CMK (cell line): ENCODE measurements around the gene NSUN5.
"Not testable (repeated sequence)": the region's sequence is repeated elsewhere in the genome, so short reads cannot be mapped to it uniquely, and the experiment has no call there.

Experiments used
- DNase-seq: peaks from one replicate; pipeline ENCODE4 v3.0.0-alpha.2; 2010; ENCODE audit warnings: low read depth

The NSUN5 gene

GRCh38 chr7:73308665-73309214, at the start of gene NSUN5:
Gene NSUN5 (minus strand): TSS chr7:73308826. CDS start chr7:73308790, 36 bp downstream.
- peak; percentile 81 for DNase-seq

GRCh38 chr7:73356159-73356558, 47.5 kb upstream of the NSUN5 start:
- DNase-seq: no peak

GRCh38 chr7:73354821-73355220, 46.2 kb upstream of the NSUN5 start:
- no peak for DNase-seq

- no peak for DNase-seq
Measured at GRCh38 chr7:73354196-73354595, 45.6 kb upstream of the NSUN5 start.

GRCh38 chr7:73353243-73353642, 44.6 kb upstream of the NSUN5 start:
- no peak for DNase-seq

- DNase-seq: no peak
Measured at GRCh38 chr7:73352784-73353183, 44.2 kb upstream of the NSUN5 start.

GRCh38 chr7:73351447-73352167, 43.0 kb upstream of the NSUN5 start:
- DNase-seq: no peak

- no peak for DNase-seq
Measured at GRCh38 chr7:73350306-73351068, 41.9 kb upstream of the NSUN5 start.

GRCh38 chr7:73349763-73350162, 41.1 kb upstream of the NSUN5 start:
- DNase-seq: no peak

GRCh38 chr7:73345951-73346350, 37.3 kb upstream of the NSUN5 start:
- no peak for DNase-seq

- DNase-seq: no peak
Measured at GRCh38 chr7:73345538-73345937, 36.9 kb upstream of the NSUN5 start.

GRCh38 chr7:73343671-73344380, 35.2 kb upstream of the NSUN5 start:
- no peak for DNase-seq

- DNase-seq: no peak
Measured at GRCh38 chr7:73342645-73343044, 34.0 kb upstream of the NSUN5 start.

GRCh38 chr7:73341877-73342276, 33.3 kb upstream of the NSUN5 start:
- no peak for DNase-seq

GRCh38 chr7:73340514-73340913, 31.9 kb upstream of the NSUN5 start:
- no peak for DNase-seq

GRCh38 chr7:73338321-73338720, 29.7 kb upstream of the NSUN5 start:
- no peak for DNase-seq

- DNase-seq: no peak
Measured at GRCh38 chr7:73332447-73332846, 23.8 kb upstream of the NSUN5 start.

- no peak for DNase-seq
Measured at GRCh38 chr7:73330772-73331171, 22.1 kb upstream of the NSUN5 start.

- DNase-seq: no peak
Measured at GRCh38 chr7:73329861-73330581, 21.4 kb upstream of the NSUN5 start.

GRCh38 chr7:73328696-73329095, 20.1 kb upstream of the NSUN5 start:
- DNase-seq: no peak

- not testable (repeated sequence) for DNase-seq
Measured at GRCh38 chr7:73327922-73328321, 19.3 kb upstream of the NSUN5 start, which contains the start of the genes FKBP6 and TRIM50. Gene FKBP6 (plus strand): TSS chr7:73328161. CDS start chr7:73328429, 268 bp downstream. Gene TRIM50 (minus strand): TSS chr7:73328082. CDS start chr7:73324787, 3,295 bp downstream.

GRCh38 chr7:73327449-73327848, 18.8 kb upstream of the NSUN5 start:
- not testable (repeated sequence) for DNase-seq
